Measurements from ENCODE around the gene RILP.
"Not testable (repeated sequence)": the region's sequence is repeated elsewhere in the genome, so short reads cannot be mapped to it uniquely, and the experiment has no call there.

The RILP gene

GRCh38 chr17:1649844-1650501, at the start of gene RILP:
Gene RILP (minus strand): TSS chr17:1649866. CDS start chr17:1649804, 62 bp downstream.
- DNase-seq (ENCODE audit: low read depth, low spot score): no peak

GRCh38 chr17:1697681-1698080, 48.0 kb upstream of the RILP start:
- H3K27ac ChIP-seq: no peak overlapping the region
- DNase-seq (ENCODE audit: low read depth, low spot score): no peak

More at GRCh38 chr17:1649844-1650501, at the start of gene RILP:
- peak within 1 kb of the TSS; percentile 91 for H3K27ac ChIP-seq

- no peak for DNase-seq (ENCODE audit: low read depth, low spot score)
Measured at GRCh38 chr17:1695365-1695764, 45.7 kb upstream of the RILP start.

GRCh38 chr17:1693339-1693738, 43.7 kb upstream of the RILP start:
- H3K27ac ChIP-seq: no peak overlapping the region
- no peak for DNase-seq (ENCODE audit: low read depth, low spot score)

More at GRCh38 chr17:1695365-1695764, 45.7 kb upstream of the RILP start:
- no peak overlapping the region for H3K27ac ChIP-seq

- no peak for DNase-seq (ENCODE audit: low read depth, low spot score)
- H3K27ac ChIP-seq: no peak overlapping the region
Measured at GRCh38 chr17:1690544-1691221, 41.0 kb upstream of the RILP start.

GRCh38 chr17:1688405-1688804, 38.7 kb upstream of the RILP start:
- not testable (repeated sequence) for H3K27ac ChIP-seq; DNase-seq (ENCODE audit: low read depth, low spot score)

GRCh38 chr17:1686086-1686485, 36.4 kb upstream of the RILP start:
- H3K27ac ChIP-seq: no peak overlapping the region
- no peak for DNase-seq (ENCODE audit: low read depth, low spot score)

- DNase-seq (ENCODE audit: low read depth, low spot score): peak; percentile 79
- H3K27ac ChIP-seq: peak within 1 kb of the TSS; percentile 79
Measured at GRCh38 chr17:1684378-1685189, 34.9 kb upstream of the RILP start, which contains the start of gene PRPF8. Gene PRPF8 (minus strand): TSS chr17:1684867. CDS start chr17:1684571, 296 bp downstream.

- no peak for DNase-seq (ENCODE audit: low read depth, low spot score)
- peak overlapping the region; percentile 79 for H3K27ac ChIP-seq
Measured at GRCh38 chr17:1683459-1683858, 33.8 kb upstream of the RILP start.

GRCh38 chr17:1676401-1676800, 26.7 kb upstream of the RILP start:
- H3K27ac ChIP-seq: no peak overlapping the region
- DNase-seq (ENCODE audit: low read depth, low spot score): no peak

- no peak overlapping the region for H3K27ac ChIP-seq
- no peak for DNase-seq (ENCODE audit: low read depth, low spot score)
Measured at GRCh38 chr17:1673041-1673785, 23.5 kb upstream of the RILP start.

- not testable (repeated sequence) for DNase-seq (ENCODE audit: low read depth, low spot score); H3K27ac ChIP-seq
Measured at GRCh38 chr17:1663934-1664333, 14.3 kb upstream of the RILP start.

- no peak overlapping the region for H3K27ac ChIP-seq
- DNase-seq (ENCODE audit: low read depth, low spot score): no peak
Measured at GRCh38 chr17:1661045-1661444, 11.4 kb upstream of the RILP start.

- DNase-seq (ENCODE audit: low read depth, low spot score): no peak
- H3K27ac ChIP-seq: no peak overlapping the region
Measured at GRCh38 chr17:1658100-1658499, 8.4 kb upstream of the RILP start.

- no peak overlapping the region for H3K27ac ChIP-seq
- no peak for DNase-seq (ENCODE audit: low read depth, low spot score)
Measured at GRCh38 chr17:1653735-1654134, 4.1 kb upstream of the RILP start.

- not testable (repeated sequence) for DNase-seq (ENCODE audit: low read depth, low spot score); H3K27ac ChIP-seq
Measured at GRCh38 chr17:1652794-1653193, 3.1 kb upstream of the RILP start.

GRCh38 chr17:1651559-1651844, 1.8 kb upstream of the RILP start:
- H3K27ac ChIP-seq: no peak overlapping the region
- DNase-seq (ENCODE audit: low read depth, low spot score): no peak

GRCh38 chr17:1650731-1651558, 1.3 kb upstream of the RILP start:
- DNase-seq (ENCODE audit: low read depth, low spot score): no peak
- H3K27ac ChIP-seq: peak overlapping the region; percentile 91

- DNase-seq (ENCODE audit: low read depth, low spot score): peak; percentile 64
- peak overlapping the region; percentile 91 for H3K27ac ChIP-seq
Measured at GRCh38 chr17:1648963-1649843, 463 bp downstream of the RILP start.

All from epithelial cell of prostate (primary cell).